Mucosa of gallbladder (tissue), 1 donor: ENCODE data around the gene EXOC6B. TPM values are rescaled to one million over a fixed set of nuclear protein-coding genes. Genes with fewer than 3 reads are reported as not detected.
A peak's percentile ranks its signal among the peaks of the same experiment; 100 is the strongest.

ENCODE experiments used
- DNase-seq: peaks from one replicate; pipeline ENCODE4 v3.0.0-alpha.2; 2020; ENCODE audit warnings: low spot score
- total RNA-seq: library from RNA; stranded (reverse); gene quantifications from one replicate; pipeline ENCODE4 v1.2.1, GENCODE V29; 2021
- donor health status: DM: no; HTN: no; CAD: no.

The EXOC6B gene
- total RNA-seq, 1 donor from 2014 or later: 37.1 TPM

- no peak for DNase-seq
These were observed 36.6 kb downstream of the EXOC6B start for GRCh38 chr2:72789241-72789640.

GRCh38 chr2:72788756-72789155, 37.1 kb downstream of the EXOC6B start:
- DNase-seq: no peak

GRCh38 chr2:72785517-72785916, 40.3 kb downstream of the EXOC6B start:
- DNase-seq: no peak

DNA sequence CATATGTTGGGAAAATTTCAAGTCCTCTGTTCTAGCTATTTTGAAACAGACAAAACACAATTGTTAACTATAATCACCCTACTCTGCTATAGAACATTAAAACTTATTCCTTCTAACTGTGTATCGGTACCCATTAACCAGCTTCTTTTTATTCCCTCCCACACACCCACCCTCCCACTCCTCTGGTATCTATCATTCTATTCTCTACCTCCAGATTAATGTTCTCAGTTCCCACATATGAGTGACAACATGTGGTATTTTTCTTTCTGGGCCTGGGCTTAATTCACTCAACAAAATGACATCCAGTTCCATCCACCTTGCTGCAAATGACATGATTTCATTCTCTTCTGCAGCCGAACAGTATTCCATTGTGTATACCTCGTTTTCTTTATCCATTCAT, 43.3 kb downstream of the EXOC6B start:
- no peak for DNase-seq

DNA sequence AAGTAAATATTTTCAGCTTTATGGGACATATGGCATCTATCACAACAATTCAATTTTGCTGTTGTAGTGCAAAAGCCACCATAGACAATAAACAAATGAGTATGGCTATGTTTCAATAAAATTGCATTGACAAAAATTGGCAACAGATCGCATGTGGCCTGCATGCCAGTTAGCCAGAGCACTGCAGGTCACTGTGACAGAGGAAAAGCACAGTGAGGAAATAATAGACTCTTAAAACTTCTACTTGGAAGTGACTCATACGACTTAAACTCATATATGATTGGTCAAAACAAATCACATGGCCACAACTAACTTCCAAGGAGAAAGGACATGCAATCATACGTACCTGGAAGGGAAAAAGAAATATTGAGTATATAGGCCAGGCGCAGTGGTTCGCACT, 44.4 kb downstream of the EXOC6B start:
- no peak for DNase-seq

GRCh38 chr2:72780477-72780876, 45.4 kb downstream of the EXOC6B start:
- DNase-seq: no peak

DNA sequence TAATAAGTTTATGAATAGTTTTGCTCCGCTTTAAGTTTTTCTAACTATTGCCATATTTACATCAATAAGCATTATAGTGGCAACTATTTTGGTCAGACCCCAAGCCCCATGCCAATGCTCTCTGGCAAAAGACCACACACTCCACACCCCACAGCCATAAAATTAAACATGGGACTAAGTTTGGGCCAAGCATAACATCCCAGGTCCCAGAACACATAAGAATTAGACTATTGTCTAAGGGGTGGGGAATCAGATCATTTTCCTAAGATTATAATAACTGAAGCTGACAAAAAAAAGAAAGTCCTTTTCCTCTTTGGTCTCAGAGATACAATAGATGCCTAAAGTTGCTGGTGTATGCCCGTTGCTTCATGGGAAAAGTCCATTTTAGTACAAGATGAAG, 46.3 kb downstream of the EXOC6B start:
- no peak for DNase-seq

DNA sequence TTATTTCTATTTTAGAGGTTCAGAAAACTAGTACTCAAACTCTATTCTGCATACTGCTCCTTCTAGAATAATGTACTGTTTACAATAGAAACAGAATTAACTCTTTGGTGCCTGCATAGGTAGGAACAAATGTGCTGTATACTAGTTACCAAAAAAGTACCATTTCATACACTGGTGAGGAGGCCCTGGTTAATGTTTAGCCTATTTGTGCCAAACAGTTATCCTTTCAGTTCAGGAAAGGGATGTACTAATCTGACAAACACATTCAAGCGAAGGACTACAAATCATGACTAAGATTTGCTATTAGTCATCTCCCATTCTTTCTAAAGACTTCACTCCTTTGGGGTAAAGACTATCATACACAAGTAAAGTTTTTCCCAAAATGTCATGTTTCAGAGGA, 47.4 kb downstream of the EXOC6B start:
- no peak for DNase-seq

GRCh38 chr2:72770879-72771461, 54.9 kb downstream of the EXOC6B start:
- peak; percentile 80 for DNase-seq

GRCh38 chr2:72765997-72766609, 59.7 kb downstream of the EXOC6B start:
- DNase-seq: no peak

DNA sequence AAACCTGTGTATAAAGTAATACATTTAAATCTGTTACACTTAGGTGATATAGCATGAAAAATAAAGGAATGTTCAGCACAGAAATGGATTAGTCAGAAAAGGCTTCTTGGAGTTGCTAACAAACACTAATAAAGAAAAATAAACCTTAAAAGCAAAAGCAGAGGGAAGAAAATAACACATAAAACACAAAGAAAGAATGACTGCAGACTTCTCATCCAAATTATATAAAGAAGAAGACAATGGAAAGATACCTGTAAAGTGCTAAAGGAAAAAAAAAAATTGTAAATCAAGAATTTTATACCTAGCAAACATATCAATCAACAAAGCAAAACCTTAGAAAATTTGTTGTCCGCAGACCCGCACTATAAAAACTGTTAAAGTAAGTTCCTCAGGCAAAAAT, 63.6 kb downstream of the EXOC6B start:
- no peak for DNase-seq

DNA sequence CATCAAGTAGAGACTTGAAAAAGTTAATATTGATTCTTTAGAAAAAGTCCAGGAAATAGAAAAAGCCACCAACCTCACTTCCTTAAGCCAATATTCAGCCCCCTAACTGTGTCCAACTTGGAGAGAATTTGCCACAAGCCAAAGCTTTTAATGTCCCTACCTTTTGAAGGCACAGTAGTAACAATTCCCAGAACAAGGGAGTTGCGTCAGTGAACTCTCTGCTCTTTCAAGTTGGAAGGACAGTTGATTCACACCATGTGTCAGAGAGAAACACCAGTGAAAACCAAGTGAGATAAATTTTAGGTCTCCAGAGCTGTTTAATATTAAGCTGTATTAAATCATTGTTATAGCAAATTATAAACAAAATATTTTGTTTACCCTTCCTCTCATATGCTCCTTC, 66.1 kb downstream of the EXOC6B start:
- DNase-seq: no peak

DNA sequence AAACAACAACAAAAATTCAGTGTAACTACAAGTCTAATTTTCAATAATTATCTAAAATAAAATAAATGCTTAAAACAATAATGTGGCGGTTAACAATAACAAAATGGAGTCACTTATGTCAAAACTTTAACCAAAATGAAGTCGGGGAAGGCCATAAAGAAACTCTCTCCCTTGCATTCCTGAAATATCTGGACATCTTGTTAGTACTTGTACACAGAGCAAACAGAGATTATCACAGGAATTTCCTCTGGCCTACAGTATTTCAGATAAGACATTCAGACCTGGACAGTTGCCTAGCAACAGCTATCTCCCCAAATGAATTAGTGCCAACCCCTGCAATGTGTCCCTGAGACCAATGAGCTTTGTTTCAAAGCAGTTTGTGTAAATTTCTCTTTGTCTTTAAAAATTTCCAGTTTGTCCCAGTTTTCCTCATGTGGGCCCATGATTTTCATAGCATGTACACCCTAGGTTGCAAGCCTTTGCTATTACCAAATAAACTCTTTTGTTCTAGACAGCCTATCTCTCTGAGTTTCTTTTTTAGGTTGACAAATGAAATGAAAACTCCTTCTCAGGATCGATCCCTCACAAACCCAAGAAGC, 68.6 kb downstream of the EXOC6B start:
- peak; percentile 65 for DNase-seq

DNA sequence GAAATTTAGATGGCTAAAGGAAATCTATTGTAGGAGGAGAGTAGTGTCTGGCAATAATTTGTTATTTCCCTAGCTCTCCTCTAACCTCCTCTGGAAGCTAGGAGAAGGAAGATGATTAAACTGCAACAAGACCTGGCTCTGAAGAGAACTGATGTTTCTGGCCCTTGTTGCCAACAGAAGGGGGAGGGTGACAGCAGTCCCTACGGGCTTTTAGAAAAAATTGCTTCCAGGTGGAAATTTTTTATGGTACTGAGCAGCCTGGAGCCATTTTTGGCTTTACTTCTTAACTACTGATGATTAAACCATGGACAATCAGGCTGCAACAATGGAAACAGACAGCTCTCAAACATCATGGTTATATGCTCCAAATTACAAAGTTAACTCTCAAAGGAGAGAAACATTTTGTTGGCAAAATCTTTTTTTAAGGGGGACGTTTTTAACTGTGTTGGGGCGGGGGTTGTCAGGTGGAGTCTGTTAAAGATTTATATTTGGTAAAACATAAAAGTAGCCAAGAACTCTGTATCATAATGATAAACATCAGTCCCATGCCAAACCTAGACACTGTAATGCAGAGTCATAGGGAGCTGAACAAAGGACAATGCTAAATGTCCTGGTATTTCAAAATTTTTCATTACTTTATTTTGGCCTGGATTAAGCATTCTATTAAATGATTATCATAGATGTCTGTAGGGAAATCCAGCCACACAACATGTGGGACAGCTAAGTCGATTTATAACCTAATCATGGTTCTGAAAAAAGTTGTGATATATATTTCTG, 70.0 kb downstream of the EXOC6B start:
- no peak for DNase-seq

- DNase-seq: no peak
These were observed 71.1 kb downstream of the EXOC6B start for GRCh38 chr2:72754628-72755320.

DNA sequence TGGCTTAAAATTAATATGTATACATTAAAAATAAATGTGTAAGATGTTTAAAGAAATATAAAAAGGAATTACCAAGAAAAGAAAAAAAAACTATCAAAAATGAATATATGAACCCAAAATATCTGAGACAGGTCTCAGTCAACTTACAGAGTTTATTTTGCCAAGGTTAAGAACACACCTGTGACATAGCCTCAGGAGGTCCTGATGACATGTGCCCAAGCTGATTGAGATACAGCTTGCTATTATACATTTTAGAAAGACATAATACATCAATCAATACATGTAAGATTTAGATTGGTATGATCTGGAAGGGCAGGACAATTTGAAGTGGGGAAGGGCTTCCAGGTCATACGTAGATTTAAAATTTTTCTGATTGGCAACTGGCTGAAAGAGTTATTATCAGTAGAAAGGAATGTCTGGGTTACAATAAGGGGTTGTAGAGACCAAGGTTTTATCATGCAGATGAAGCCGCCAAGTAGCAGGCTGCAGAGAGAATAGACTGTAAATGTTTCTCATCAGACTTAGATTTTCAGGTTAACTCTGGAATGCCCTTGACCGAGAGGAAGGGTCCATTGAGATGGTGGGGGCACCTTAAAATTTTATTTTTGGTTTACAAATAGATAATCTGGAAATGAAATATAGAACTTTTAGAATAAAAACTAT, 74.7 kb downstream of the EXOC6B start:
- no peak for DNase-seq

GRCh38 chr2:72750466-72750865, 75.4 kb downstream of the EXOC6B start:
- DNase-seq: no peak

DNA sequence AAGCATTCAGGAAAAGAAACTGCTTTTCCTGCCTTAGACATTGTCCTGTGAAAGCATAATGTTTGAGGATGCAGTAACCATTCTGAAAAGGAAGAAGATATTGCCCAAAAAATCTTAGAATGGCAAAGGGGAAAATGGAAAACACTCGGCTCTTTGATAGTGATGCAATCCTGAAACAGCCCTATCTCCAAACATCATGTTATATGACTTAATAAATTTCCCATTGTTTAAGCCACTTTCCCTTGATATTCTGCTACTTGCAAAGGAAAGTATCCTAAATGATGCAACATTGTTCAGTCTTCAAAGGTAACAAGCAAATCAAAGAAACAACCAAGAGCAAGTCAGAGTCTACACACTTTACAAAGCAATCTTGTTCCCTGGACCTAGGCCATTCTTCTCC, 78.5 kb downstream of the EXOC6B start:
- no peak for DNase-seq

- DNase-seq: no peak
These were observed 80.0 kb downstream of the EXOC6B start for GRCh38 chr2:72745679-72746368.

DNA sequence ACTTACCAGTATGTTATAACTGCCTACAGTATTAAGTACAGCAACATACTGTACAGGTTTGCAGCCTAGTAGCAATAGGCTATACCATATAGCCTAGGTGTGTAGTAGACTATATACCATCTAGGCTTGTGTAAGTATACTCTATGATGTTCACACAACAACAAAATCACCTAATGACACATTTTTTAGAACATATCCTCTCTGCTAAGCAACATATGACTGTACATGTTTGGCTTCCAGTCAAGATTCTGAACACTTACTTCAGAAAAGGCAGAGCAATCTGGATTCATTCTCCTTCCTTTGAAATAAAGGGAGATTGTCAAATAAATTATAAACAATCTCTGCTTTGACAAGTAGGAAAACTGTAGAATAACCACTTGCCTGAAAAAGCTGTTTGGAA, 81.8 kb downstream of the EXOC6B start:
- DNase-seq: no peak

DNA sequence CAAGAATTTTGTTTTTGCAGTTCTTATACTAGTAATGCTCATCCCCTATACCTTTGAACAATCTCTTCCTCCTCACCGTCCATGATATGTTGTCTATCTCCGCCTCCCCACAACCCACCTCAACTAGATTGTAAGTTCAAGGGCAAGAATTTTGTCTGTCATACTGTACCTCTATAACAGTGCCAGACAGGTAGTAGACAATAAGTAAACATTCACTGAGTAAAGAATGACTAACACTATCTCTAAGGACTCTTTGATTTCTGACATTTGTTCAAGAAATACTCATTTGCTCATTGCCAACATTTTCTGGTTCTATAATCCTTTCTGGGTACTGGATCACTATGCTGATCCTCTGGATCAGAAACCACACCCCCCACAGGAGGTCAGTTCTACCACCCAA, 82.4 kb downstream of the EXOC6B start:
- no peak for DNase-seq
